ENCODE measurements around the gene SCART1. TPM values are rescaled to one million over a fixed set of nuclear protein-coding genes. Genes with fewer than 3 reads are reported as not detected.

Gene SCART1
- 1 to 10 TPM in 2 of 6 experiments, under 1 TPM in 4; 0.18 to 1.6 (median 0.33) TPM for total RNA-seq
- long read RNA-seq: 0 reads

- TF ChIP-seq CTCF (IDR thresholded peaks at IDR 0.05) (no peak), POLR2A (IDR thresholded peaks at IDR 0.05) (no peak)
- Histone ChIP-seq H3K4me3 (no peak within 1 kb of the TSS), H3K4me1 (no peaks in the 10 kb centered on the region), H3K27ac (no peak within 1 kb of the TSS), H3K9me3 (peaks cover 0 to 5% (median 0%) of the 10 kb centered on the region in 4 donors), H3K36me3 (no peaks in the 10 kb centered on the region), H3K27me3 (no peaks in the 10 kb centered on the region)
- ATAC-seq (no peak), DNase-seq (peak in 1 of 3 donors; percentile 39)
- WGBS (ENCODE audit: insufficient coverage, low coverage, low lambda C conversion rate, missing lambda C conversion rate): 83% methylated on average over 1 of the region's 11 CpGs
- intact Hi-C loops (cut with DNase I): no loop called here
Observed at GRCh38 chr10:133453516-133454203, at the start of gene SCART1. SCART1 (plus strand) TSS chr10:133453945; CDS start chr10:133453998, 53 bp downstream.

GRCh38 chr10:133405272-133405671 is 48.5 kb upstream of the SCART1 start:
- H3K9me3 ChIP-seq: no peaks in the 10 kb centered on the region
- no peak overlapping the region for H3K27ac ChIP-seq
- no peaks in the 10 kb centered on the region for H3K4me1 ChIP-seq
- H3K27me3 ChIP-seq: no peaks in the 10 kb centered on the region
- ATAC-seq: no peak
- DNase-seq: no peak
- no peak overlapping the region for H3K4me3 ChIP-seq
- peaks cover 0 to 15% (median 4%) of the 10 kb centered on the region in 4 donors for H3K36me3 ChIP-seq
- intact Hi-C loops (cut with DNase I): no loop called here
- TF ChIP-seq CTCF (IDR thresholded peaks at IDR 0.05) (no peak), POLR2A (IDR thresholded peaks at IDR 0.05) (no peak)
- 61% methylated on average over 2 of the region's 2 CpGs for WGBS (ENCODE audit: insufficient coverage, low coverage, low lambda C conversion rate, missing lambda C conversion rate)

- TF ChIP-seq POLR2A (IDR thresholded peaks at IDR 0.05) (no peak), CTCF (IDR thresholded peaks at IDR 0.05) (no peak)
- H3K27ac ChIP-seq: no peak overlapping the region
- intact Hi-C loops (cut with DNase I): no loop called here
- H3K36me3 ChIP-seq: peaks cover 0 to 19% (median 6%) of the 10 kb centered on the region in 4 donors
- H3K4me3 ChIP-seq: no peak overlapping the region
- H3K4me1 ChIP-seq: no peaks in the 10 kb centered on the region
- no peaks in the 10 kb centered on the region for H3K9me3 ChIP-seq
- ATAC-seq: no peak
- 92% methylated on average over 8 of the region's 8 CpGs for WGBS (ENCODE audit: insufficient coverage, low coverage, low lambda C conversion rate, missing lambda C conversion rate)
- H3K27me3 ChIP-seq: no peaks in the 10 kb centered on the region
- DNase-seq: no peak
Observed at GRCh38 chr10:133405844-133406527, 47.8 kb upstream of the SCART1 start.

GRCh38 chr10:133411523-133412380 is 42.0 kb upstream of the SCART1 start:
- Histone ChIP-seq H3K36me3 (peaks cover 0 to 13% (median 6%) of the 10 kb centered on the region in 4 donors), H3K4me3 (no peak overlapping the region), H3K27me3 (no peaks in the 10 kb centered on the region), H3K27ac (no peak overlapping the region), H3K4me1 (no peaks in the 10 kb centered on the region), H3K9me3 (peaks cover 0 to 20% (median 0%) of the 10 kb centered on the region in 4 donors)
- no peak for TF ChIP-seq POLR2A (IDR thresholded peaks at IDR 0.05)
- TF ChIP-seq CTCF (IDR thresholded peaks at IDR 0.05): no peak
- WGBS (ENCODE audit: insufficient coverage, low coverage, low lambda C conversion rate, missing lambda C conversion rate): 95% methylated on average over 7 of the region's 7 CpGs
- intact Hi-C loops (cut with DNase I): no loop called here
- ATAC-seq (no peak), DNase-seq (no peak)

All from right lobe of liver (tissue), 6 donors.